Measurements from ENCODE around the gene LCE3E.

GRCh38 chr1:152580433-152580832 lies 13.9 kb upstream of the LCE3E start, which contains the start of gene LCE3D:
- TF ChIP-seq CTCF (IDR thresholded peaks at IDR 0.05 in 2 of 3, conservative IDR thresholded peaks at IDR 0.05 in 1 of 3; ENCODE audit: borderline replicate concordance in 1 of 3, insufficient read depth in 1 of 3, low read depth in 2 of 3, low read length in 2 of 3) (no peak), POLR2AphosphoS5 (IDR thresholded peaks at IDR 0.05; ENCODE audit: low read depth, low read length) (no peak), EZH2phosphoT487 (IDR thresholded peaks at IDR 0.05; ENCODE audit: borderline replicate concordance) (no peak), SP1 (IDR thresholded peaks at IDR 0.05; ENCODE audit: low read depth) (no peak), SIN3A (IDR thresholded peaks at IDR 0.05; ENCODE audit: low read depth) (no peak), CEBPB (IDR thresholded peaks at IDR 0.05; ENCODE audit: low read depth) (no peak), POLR2A (IDR thresholded peaks at IDR 0.05; ENCODE audit: borderline replicate concordance, extremely low read depth, insufficient read depth, insufficient read length) (no peak), ELF1 (IDR thresholded peaks at IDR 0.05; ENCODE audit: borderline replicate concordance, low read depth) (no peak), EZH2 (IDR thresholded peaks at IDR 0.05) (no peak)
- TF ChIP-seq, protein P1, sequence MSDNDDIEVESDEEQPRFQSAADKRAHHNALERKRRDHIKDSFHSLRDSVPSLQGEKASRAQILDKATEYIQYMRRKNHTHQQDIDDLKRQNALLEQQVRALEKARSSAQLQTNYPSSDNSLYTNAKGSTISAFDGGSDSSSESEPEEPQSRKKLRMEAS (IDR thresholded peaks at IDR 0.05), result no peak

Measured in HCT116 (cell line).